PFSK-1 (cell line): ENCODE measurements around the gene GNPAT.

Source experiments
- POLR2AphosphoS5 ChIP-seq: IDR thresholded peaks from 2 replicates; pipeline ENCODE4 v1.6.1; 2012; ENCODE audit warnings: low read depth, mild to moderate bottlenecking, control low read depth, low read length, moderate library complexity
- SIN3A ChIP-seq: IDR thresholded peaks from 2 replicates; pipeline ENCODE4 v1.6.1; 2012; ENCODE audit warnings: mild to moderate bottlenecking, low read length, moderate library complexity, borderline replicate concordance; ENCODE audit not compliant: insufficient read depth
- TAF1 ChIP-seq: IDR thresholded peaks from 2 replicates; pipeline ENCODE4 v1.6.1; 2012; ENCODE audit warnings: low read length, control low read depth, borderline replicate concordance; ENCODE audit not compliant: insufficient read depth

GRCh38 chr1:231295938-231296337, 54.9 kb downstream of the GNPAT start:
- TF ChIP-seq SIN3A (no peak), TAF1 (no peak), POLR2AphosphoS5 (no peak)
